ENCODE measurements around the gene TBC1D1. TPM values are rescaled to one million over a fixed set of nuclear protein-coding genes. Genes with fewer than 3 reads are reported as not detected.

Gene TBC1D1
- total RNA-seq, 1 experiment from 2014 or later: 89.0 TPM

DNA sequence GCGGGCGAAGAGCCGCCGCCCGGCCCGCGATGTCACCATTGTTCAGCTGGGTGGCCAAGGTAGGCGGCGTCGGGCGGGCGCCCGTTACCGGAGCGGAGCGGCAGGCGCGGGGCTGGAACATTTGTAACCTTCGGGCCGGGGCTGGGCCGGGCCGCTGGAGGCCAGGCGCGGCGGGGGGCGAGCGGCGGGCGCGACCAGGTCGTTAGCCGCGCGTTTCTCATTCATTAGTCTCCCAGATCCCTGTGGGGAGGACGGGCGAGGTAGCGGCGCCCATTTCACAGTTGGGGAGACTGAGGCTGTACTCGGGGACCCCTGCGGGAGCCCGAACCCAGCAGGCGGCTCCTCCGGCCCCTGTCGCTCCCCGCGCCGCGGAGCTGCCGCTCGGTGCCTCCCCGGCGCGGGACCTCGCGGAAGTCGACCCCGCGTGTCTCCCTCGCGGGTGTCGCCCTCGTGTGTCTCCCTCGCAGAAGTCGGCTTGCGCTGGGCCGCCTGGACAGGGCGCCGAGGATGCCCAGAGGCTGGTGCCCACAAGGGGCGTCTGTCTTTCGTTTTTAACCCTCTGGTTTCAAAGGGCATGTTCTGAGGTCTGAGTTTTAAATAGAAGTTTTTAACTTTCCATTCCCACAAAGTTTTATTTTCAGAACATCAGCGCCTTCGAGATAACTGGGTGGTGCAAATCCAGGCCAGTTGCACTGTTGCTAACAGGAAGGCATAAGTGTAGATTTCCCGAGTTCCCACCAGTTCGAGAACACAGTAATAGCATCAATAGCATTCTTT lies 86.8 kb downstream of the TBC1D1 start:
- peak overlapping the region; percentile 74 for H3K9ac ChIP-seq (ENCODE audit: low read length)
- DNase-seq (peak; percentile 50), ATAC-seq (peak; percentile 84)
- H3K36me3 ChIP-seq (ENCODE audit: low read depth, low read length): no peaks in the 10 kb centered on the region
- TF ChIP-seq, protein P1, sequence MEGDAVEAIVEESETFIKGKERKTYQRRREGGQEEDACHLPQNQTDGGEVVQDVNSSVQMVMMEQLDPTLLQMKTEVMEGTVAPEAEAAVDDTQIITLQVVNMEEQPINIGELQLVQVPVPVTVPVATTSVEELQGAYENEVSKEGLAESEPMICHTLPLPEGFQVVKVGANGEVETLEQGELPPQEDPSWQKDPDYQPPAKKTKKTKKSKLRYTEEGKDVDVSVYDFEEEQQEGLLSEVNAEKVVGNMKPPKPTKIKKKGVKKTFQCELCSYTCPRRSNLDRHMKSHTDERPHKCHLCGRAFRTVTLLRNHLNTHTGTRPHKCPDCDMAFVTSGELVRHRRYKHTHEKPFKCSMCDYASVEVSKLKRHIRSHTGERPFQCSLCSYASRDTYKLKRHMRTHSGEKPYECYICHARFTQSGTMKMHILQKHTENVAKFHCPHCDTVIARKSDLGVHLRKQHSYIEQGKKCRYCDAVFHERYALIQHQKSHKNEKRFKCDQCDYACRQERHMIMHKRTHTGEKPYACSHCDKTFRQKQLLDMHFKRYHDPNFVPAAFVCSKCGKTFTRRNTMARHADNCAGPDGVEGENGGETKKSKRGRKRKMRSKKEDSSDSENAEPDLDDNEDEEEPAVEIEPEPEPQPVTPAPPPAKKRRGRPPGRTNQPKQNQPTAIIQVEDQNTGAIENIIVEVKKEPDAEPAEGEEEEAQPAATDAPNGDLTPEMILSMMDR (conservative IDR thresholded peaks at IDR 0.05; ENCODE audit: low read depth, low read length): peak; percentile 57
- no peak for TF ChIP-seq EZH2 (IDR thresholded peaks at IDR 0.05; ENCODE audit: low read length, unreplicated experiment)
- ChIA-PET POLR2A (ENCODE audit: unreplicated experiment) (interaction anchor here (0.6 kb wide), 1 partner anchor 152 kb away, joined by 5 read pairs; no protein-coding TSS in a partner anchor), CTCF (interaction anchor here (0.6 to 0.7 kb wide), 3 partner anchors 26 to 516 kb away, joined by 3 read pairs; no protein-coding TSS in a partner anchor)
- no peaks in the 10 kb centered on the region for H4K20me1 ChIP-seq (ENCODE audit: low read length)
- peak overlapping the region; percentile 76 for H2AFZ ChIP-seq (ENCODE audit: low read length)
- intact Hi-C loops (cut with micrococcal nuclease): loop anchor here (5.0 to 10.0 kb wide), 4 partner anchors 40 to 173 kb away; partner anchors contain the start of gene TBC1D1
- H3K4me2 ChIP-seq (ENCODE audit: low read length): peak overlapping the region; percentile 84
- no peaks in the 10 kb centered on the region for H3K9me3 ChIP-seq (ENCODE audit: low read length)
- no peaks in the 10 kb centered on the region for H3F3A ChIP-seq (ENCODE audit: low read length, unreplicated experiment)
- H3K4me3 ChIP-seq (ENCODE audit: low read length): peak overlapping the region; percentile 67
- peaks cover 10% of the 10 kb centered on the region for H3K4me1 ChIP-seq (ENCODE audit: insufficient read depth, low read length)
- peaks cover 28% of the 10 kb centered on the region for H3K79me2 ChIP-seq (ENCODE audit: low read length)
- H3K27ac ChIP-seq (ENCODE audit: low read length): 0 out of 2 replicates have a peak overlapping the region, but pooled peaks have one; percentile 5
- no peaks in the 10 kb centered on the region for H3K9me2 ChIP-seq (replicated peaks; ENCODE audit: low read length)
- no peaks in the 10 kb centered on the region for H3K27me3 ChIP-seq (ENCODE audit: low read length)
- no TSS peak for BruUV-seq (replicated peaks)

- Histone ChIP-seq H3K4me3 (ENCODE audit: low read length) (peak overlapping the region; percentile 67), H2AFZ (ENCODE audit: low read length) (peak overlapping the region; percentile 76), H3K27ac (ENCODE audit: low read length) (peak overlapping the region; percentile 5), H3K4me2 (ENCODE audit: low read length) (peak overlapping the region; percentile 84), H3K27me3 (ENCODE audit: low read length) (no peaks in the 10 kb centered on the region), H3F3A (ENCODE audit: low read length, unreplicated experiment) (no peaks in the 10 kb centered on the region), H4K20me1 (ENCODE audit: low read length) (no peaks in the 10 kb centered on the region), H3K36me3 (ENCODE audit: low read depth, low read length) (no peaks in the 10 kb centered on the region), H3K79me2 (ENCODE audit: low read length) (peaks cover 30% of the 10 kb centered on the region), H3K9ac (ENCODE audit: low read length) (peak overlapping the region; percentile 74), H3K4me1 (ENCODE audit: insufficient read depth, low read length) (peaks cover 10% of the 10 kb centered on the region), H3K9me3 (ENCODE audit: low read length) (no peaks in the 10 kb centered on the region), H3K9me2 (replicated peaks; ENCODE audit: low read length) (no peaks in the 10 kb centered on the region)
- ChIA-PET CTCF (interaction anchor here (0.7 to 0.9 kb wide), 3 partner anchors 26 to 176 kb away, joined by 3 to 6 read pairs (median 3); no protein-coding TSS in a partner anchor), POLR2A (ENCODE audit: unreplicated experiment) (interaction anchor here (0.6 kb wide), 2 partner anchors 86 to 153 kb away, joined by 5 to 11 read pairs; no protein-coding TSS in a partner anchor)
- intact Hi-C loops (cut with micrococcal nuclease): loop anchor here (5.0 to 10.0 kb wide), 4 partner anchors 41 to 174 kb away; partner anchors contain the start of gene TBC1D1
- no peak for TF ChIP-seq EZH2phosphoT487 (IDR thresholded peaks at IDR 0.05; ENCODE audit: borderline replicate concordance, low read length)
- no peak for TF ChIP-seq EZH2 (IDR thresholded peaks at IDR 0.05; ENCODE audit: low read length, unreplicated experiment)
- TF ChIP-seq, protein P1 (conservative IDR thresholded peaks at IDR 0.05; ENCODE audit: low read depth, low read length): no peak
- DNase-seq (peak; percentile 48), ATAC-seq (peak; percentile 47)
- TSS peak; percentile 39 for BruUV-seq (replicated peaks)
Measured at GRCh38 chr4:37978248-37978924, 87.5 kb downstream of the TBC1D1 start.

All from PC-3 (cell line).